Stimulated activated CD4-positive, alpha-beta T cell treated with anti-CD3 and anti-CD28 coated beads, TNF-alpha, amount 100 ng/mL, for 4 hours (primary cell): Measurements from ENCODE around the gene HPCA.

Experiments
- DNase-seq, 3 experiments: peaks; one replicate each; pipeline ENCODE4 v3.0.0-alpha.2; 2020; ENCODE audit warnings: low read depth in 3 of 3

Gene HPCA

DNA sequence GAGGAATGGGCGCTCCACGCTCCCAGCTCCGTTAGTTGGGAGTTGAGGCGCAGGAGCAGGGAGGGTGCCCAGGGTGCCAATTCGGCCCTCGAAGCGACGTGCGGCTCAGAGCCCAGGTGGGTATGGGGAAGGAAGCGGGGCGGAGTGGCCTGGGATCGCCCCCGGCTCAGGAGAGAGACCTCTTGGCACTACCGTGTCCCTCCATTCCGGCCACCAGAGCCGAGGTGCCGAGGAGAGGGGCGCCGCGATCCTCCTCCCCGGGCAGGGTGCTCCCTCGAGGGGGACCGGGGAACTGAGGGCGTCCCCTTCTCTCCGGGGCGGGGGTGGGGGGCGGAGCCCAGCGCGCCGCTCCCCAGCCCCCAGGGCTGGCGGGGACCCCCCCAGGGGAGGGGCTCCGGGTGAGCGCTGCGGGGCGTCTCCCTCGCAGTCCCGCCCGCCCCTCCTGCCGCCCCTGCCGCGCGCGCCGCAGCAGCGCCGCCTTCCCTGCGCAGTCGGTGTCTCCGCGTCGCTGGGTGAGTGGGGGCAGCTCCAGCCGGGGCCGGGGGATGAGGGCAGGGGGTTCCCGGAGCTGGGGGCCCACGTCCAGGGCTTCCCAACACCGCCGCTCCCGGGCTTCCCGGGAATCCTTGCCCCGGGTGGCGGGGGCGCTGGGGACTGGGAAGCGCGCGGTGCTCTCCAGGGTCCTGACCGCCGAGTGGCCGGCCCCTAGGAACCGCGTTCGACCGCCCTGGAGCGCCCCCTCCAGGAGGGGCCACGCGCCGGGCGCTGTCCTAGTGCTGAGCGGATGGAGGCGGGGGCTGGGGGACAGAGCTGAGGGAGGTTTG, at the start of gene HPCA:
HPCA (plus strand) TSS at position 488 of the 824 bp plus-strand sequence. CDS start 2,408 bp downstream, outside the sequence.
- no peak for DNase-seq

DNA sequence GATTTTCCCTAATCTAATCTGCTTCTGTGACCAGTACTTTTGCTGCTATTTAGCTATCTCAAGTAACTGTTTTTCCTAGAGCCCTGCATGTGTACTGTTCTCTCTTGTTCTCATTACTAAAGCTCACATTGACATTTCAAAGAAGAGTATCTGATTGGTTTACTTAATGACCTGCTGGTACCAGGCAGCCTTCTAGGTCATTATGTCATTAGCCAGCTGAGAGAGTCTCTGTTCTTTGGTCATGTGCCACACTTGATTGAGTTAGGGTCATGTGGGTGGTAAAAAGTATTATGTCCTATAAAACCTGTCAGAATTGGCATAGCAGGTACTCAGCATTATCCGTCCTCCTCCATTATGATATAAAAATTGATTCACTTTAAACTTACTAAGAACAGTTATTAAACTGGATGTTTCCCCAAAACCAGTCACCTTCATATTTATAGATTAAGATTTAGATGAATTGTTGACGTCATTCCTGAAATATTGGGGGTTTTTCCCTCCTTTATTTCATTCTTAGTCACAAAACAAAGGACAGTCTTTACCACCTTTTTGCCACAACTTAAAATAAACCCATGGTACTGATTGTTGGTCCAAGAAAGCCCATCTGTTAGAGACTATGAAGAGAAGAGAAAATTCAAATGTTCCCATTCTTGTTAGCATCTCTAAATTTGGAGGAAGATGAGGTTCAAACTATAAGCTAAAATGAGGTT, 37.8 kb upstream of the HPCA start:
- no peak for DNase-seq

- DNase-seq = no peak
These were observed 30.3 kb upstream of the HPCA start for GRCh38 chr1:32855861-32856617.

DNA sequence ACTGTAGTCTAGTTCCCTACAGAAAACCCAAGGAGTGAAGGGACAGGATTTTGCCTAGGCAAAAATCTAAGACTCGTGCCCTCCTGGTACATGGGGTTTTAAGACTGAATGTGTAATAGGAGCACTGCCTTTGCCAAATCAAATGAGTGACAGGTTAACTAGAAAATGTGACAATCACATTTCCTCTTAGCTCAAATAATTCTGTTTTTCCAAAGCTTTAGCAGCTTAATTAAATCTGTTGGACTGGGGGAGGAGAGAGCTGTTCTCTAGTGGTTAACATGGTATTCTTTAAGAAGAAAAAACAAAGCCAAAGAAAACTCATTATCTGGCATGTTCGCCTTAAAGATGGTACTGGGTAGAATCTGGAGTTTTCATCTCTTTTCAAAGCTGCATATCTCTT, 28.2 kb upstream of the HPCA start:
- DNase-seq = no peak

DNA sequence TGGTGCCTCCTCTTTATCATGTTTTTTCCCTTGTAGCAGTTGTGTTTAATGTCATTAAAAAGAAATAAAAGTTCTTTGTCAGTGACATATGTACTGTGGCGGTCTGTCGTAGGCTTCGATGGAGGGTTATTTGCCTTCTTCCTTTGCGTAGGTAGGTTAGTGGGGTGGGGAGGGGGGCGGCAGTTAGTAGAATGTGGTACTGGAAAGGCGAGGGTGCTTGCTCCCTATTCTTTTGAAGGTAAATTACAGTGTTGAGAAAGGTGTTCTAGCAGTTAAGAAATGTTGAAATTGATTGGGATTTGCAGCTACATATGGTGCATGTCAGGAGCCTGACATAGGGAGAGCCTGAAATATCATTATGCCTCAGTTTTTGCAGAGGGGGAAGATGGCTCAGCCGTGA, 27.5 kb upstream of the HPCA start:
- DNase-seq = no peak

DNA sequence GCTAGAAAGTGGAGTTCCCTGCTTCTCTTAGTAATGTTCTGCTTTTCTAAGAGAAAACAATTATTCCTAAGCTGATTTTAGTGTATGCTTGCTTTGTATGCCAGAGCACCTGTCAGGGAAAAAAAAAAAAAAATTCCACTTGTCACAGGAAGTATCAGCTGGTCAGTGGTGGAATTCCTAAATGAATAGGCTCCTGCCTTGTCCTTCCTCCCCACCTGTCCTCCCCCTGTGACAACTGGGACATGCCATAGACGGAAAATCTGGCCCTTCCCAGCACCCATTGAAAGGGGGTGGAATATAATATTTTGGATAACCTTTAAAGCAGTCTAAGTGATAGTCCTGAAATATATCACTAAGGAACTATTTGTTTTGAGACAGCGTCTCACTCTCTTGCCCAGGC, 26.4 kb upstream of the HPCA start:
- DNase-seq = no peak

DNA sequence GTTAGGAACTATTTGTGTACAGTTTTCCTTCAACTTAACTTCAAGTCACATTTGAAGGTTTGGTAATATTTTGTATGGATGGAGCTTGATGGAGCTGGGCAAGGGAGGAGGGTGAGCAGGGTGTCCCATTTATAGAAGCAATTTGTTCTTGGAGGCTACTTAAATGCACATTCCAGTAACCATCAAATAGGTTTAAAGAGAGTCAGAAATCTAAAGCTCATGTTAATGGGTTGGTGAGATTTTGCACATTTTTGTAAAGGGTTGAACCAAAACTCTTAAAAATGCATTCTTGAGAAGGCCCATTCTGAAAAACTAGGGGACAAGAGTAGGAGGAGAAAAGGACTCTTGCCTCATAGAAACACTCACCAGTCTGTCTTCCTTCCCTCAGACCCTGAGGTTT, 25.7 kb upstream of the HPCA start:
- no peak for DNase-seq

DNA sequence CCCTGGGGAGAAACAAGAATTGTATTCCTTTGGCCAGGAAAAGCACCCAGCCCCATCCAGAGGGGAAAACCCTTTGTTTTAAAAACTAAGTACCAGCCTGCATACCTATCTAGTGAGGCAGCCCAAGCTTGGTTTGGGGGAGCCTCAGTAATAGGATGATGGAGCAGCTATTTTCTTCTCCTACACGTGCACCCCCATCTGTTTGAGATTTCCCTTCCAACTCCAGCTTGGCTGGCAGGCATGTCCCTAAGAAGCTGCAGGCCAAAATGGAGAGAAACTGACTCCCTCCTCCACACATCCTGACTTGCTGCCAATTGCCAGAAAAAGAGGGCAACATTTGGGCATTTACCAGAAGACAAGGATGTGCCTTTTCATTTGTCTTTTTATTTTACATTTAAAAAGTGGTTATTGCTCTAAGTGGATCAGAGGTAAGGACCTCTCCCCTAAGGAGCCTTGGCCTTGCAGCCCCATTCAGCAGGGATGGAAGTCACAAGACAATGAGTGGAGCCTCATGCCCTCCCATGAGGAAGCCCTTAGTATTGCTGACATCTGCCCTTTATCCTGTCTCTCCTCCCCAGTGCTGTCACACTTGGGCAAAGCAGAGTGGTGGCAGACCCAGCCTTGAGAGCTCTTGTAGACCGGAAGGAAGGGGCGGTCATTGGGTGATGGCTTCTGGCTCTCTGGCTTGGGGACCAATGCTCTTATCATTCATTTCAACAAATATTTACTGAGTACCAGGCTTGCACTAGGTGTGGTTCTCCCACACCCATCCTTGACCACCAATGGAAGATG, 24.2 kb upstream of the HPCA start:
- no peak for DNase-seq

GRCh38 chr1:32863218-32863880, 22.9 kb upstream of the HPCA start:
- no peak for DNase-seq

GRCh38 chr1:32863881-32864245, 22.4 kb upstream of the HPCA start:
- no peak for DNase-seq

DNA sequence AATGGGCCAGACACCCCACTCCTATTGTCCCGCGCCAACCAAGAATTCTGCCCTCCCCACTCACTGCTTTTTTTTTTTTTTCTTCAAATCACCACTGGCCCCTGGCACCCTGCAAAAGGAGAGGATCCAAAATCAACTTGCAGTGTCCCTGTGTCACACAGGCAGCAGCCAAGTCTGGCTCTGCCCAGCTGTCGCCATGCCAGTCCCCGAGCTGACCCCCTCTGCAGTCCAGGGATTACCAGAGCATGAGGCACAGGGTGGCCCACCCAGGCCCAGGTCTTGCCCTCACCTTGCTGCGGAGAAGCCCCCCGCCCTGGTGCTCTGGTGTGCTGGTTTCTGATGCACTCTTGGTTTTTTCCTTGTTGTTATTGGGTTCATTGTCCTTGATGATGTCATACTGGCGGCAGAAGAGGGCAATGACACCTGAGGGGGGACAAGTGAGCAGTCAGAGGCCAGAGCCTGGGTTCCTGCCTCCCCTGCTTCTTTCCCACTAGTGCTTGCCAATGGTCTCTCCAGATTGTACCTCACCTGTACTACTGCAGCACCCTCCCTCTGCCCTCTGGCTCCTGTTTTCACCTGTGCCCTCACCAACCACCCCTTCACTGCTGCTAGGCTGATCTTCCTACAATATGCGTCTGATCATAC, 21.8 kb upstream of the HPCA start:
- DNase-seq = no peak

DNA sequence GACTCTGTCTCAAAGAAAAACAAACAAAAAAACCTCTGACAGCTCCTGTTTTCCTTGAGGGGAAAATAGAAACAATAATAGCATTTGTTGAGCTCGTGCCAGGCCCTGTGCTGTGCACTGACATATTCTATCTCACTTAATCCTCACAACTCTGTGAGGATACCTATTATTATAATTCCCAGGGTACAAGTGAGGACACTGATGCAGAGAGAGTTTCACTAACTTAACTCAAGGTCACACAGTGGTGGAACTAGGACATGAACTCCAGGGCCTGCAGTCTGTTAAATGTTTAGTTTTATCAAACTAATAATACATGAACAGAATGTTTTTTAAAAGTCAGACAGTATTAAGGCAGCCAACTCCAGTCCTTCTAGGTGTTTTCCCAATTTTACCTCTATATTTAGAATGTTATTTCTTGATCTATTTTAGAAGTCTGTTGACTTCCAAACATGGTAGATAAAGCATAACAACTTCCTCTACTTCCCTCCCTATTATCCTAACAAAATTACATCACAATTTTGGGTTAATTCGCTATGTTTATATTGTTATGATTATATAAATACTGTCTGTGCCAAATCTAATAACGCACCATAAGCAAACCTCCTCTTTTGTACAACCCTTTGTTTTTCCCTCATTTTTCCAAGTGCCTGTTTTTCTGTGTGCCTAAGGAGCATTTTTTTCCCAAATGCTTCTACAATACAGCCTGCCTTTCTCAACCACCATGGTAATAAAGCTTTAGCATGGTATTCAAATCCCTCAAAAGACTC, 20.5 kb upstream of the HPCA start:
- no peak for DNase-seq

- no peak for DNase-seq
These were observed 19.1 kb upstream of the HPCA start for GRCh38 chr1:32867151-32867550.

- no peak for DNase-seq
These were observed 18.6 kb upstream of the HPCA start for GRCh38 chr1:32867671-32868070.

- DNase-seq = no peak
These were observed 18.2 kb upstream of the HPCA start for GRCh38 chr1:32868085-32868484.

DNA sequence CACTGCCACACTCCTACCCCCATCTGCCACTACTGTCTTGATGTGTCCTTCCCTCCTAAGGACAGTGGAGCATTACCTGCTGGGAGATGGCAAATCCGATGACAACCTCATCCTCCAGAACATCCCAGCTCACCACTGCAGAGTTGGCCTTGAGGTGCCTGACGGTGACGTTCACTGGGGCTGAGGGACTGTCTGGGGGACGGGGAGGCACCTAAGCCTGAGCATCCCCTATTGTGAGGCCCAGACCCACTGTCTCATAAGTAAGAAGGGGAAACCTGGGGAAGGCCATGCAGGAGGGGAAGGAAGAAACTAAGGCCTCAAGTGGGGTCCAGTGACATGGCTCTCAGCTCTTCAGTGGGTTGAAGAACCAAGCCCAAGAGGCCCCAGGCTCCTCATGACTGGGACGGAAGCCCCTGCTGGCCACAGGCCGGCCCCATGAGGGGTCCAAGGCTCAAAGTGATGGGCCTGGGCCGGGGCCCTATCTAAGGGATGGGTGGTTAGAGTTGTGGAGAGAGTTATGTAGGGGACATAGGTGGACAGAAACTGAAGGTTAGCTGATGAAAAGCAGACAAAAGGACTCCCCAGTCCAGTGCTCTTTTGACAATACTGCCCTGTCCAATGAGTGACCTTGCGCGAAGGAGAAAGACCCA, 17.4 kb upstream of the HPCA start:
- no peak for DNase-seq

GRCh38 chr1:32869923-32870614, 16.2 kb upstream of the HPCA start:
- no peak for DNase-seq

DNA sequence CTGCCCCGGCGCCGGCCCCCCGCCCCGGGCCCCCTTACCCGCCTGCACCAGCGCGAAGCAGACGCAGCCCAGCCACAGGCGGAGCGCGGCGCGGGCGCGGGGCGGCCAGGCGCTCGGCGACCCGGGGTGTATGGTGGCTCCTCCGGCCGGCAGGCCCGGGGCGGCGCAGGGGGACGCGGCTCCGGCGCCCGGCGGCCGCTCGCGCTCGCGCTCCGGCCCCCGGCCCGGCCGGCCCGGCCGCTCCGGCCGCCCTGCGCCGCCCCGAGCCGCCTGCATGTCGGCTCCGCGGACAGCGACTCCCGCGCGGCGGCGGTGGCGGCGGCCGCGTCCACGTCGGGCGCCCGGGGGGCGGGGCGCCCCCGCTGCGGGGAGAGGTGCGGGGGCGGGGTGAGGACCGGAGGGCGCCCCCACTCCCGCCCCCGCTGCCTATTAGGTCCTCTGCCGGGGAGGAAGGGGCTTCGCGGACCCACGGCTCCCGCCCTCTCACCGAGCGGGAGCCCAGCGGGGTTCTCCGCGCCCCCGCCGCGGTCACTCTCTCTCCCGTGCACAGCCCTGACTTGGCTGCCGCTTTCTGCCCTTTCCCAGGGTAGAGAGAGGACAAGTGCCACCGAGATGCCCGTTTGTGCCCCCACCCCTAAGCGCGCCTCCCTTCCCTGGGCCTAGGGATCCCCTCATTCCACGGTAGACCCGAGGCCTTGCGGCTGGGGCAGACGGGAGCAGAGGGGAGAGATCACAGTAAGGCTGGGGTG, 15.5 kb upstream of the HPCA start, which contains the start of gene FNDC5:
FNDC5 (minus strand) TSS at position 298 of the 749 bp plus-strand sequence.
- DNase-seq = no peak
